WTC11 (cell line): Measurements from ENCODE around the gene CELF1. TPM values are rescaled to one million over a fixed set of nuclear protein-coding genes. Genes with fewer than 3 reads are reported as not detected.

Experiments used
- ATAC-seq: fragments of 200-7000 bp; cut with Tn5 transposase; 2 replicates; pipeline ENCODE4 v1.10.0; 2021; ENCODE audit warnings: mild to moderate bottlenecking, moderate library complexity
- CTCF ChIA-PET: fragments of 300-600 bp; sonication (Branson Sonifier 250); formaldehyde crosslinking; loops from one replicate; lab custom pipeline; 2021; ENCODE audit warnings: antibody characterized with exemption; lab: Charles Lee
- POLR2A ChIA-PET: fragments of 350-600 bp; sonication (Branson Sonifier 250); formaldehyde crosslinking; loops from one replicate; lab custom pipeline; 2021; ENCODE audit warnings: antibody characterized with exemption; lab: Charles Lee
- DNase-seq: peaks from one replicate; pipeline ENCODE4 v3.0.0; 2021; ENCODE audit warnings: low spot score
- H3K27ac Mint-ChIP-seq: 2 replicates; pipeline ENCODE4 v1.8.0; 2021; ENCODE audit warnings: mixed read lengths
- H3K27me3 Mint-ChIP-seq: 2 replicates; pipeline ENCODE4 v1.8.0; 2021; ENCODE audit warnings: low read depth, mild to moderate bottlenecking, moderate library complexity, mixed read lengths
- H3K36me3 Mint-ChIP-seq: 2 replicates; pipeline ENCODE4 v1.8.0; 2021; ENCODE audit warnings: mixed read lengths
- H3K4me1 Mint-ChIP-seq: 2 replicates; pipeline ENCODE4 v1.8.0; 2022; ENCODE audit warnings: mixed read lengths
- H3K4me3 Mint-ChIP-seq: 2 replicates; pipeline ENCODE4 v1.8.0; 2021; ENCODE audit warnings: mild to moderate bottlenecking, moderate library complexity, mixed read lengths
- H3K9me3 Mint-ChIP-seq: 2 replicates; pipeline ENCODE4 v1.8.0; 2021; ENCODE audit warnings: mixed read lengths
- ATF2 ChIP-seq: sonication (generic); formaldehyde crosslinking; IDR thresholded peaks from 2 replicates; pipeline ENCODE4 v1.8.1; 2022; ENCODE audit warnings: low read depth, missing genetic modification reagents, borderline replicate concordance
- CDX4 ChIP-seq: fragments of 250-450 bp; sonication (Bioruptor Pico); IDR thresholded peaks from 2 replicates; pipeline ENCODE4 v1.9.0; 2021; ENCODE audit warnings: moderate library complexity, mild to moderate bottlenecking, inconsistent platforms, borderline replicate concordance
- GRHL2 ChIP-seq: fragments of 250-450 bp; sonication (Bioruptor Pico); IDR thresholded peaks from 2 replicates; pipeline ENCODE4 v1.8.0; 2022; ENCODE audit warnings: mild to moderate bottlenecking, moderate library complexity; ENCODE audit not compliant: insufficient replicate concordance, severe bottlenecking
- JUN ChIP-seq: sonication (generic); formaldehyde crosslinking; IDR thresholded peaks from 2 replicates; pipeline ENCODE4 v1.8.0; 2023; ENCODE audit warnings: mild to moderate bottlenecking, missing genetic modification reagents
- MXD4 ChIP-seq: fragments of 250-450 bp; sonication (Bioruptor Pico); IDR thresholded peaks from 2 replicates; pipeline ENCODE4 v1.8.0; 2021; ENCODE audit warnings: mild to moderate bottlenecking, moderate library complexity, borderline replicate concordance
- NFATC4 ChIP-seq: fragments of 250-450 bp; sonication (Bioruptor Pico); IDR thresholded peaks from 2 replicates; pipeline ENCODE4 v1.9.0; 2021; ENCODE audit warnings: mild to moderate bottlenecking
- NFYB ChIP-seq: sonication (generic); formaldehyde crosslinking; conservative IDR thresholded peaks from 2 replicates; pipeline ENCODE4 v1.8.0; 2022; ENCODE audit warnings: low read depth, missing genetic modification reagents
- NR1H2 ChIP-seq: sonication (generic); formaldehyde crosslinking; IDR thresholded peaks from 2 replicates; pipeline ENCODE4 v1.9.0; 2021; ENCODE audit warnings: mild to moderate bottlenecking, moderate library complexity, missing genetic modification reagents
- PRRX2 ChIP-seq: fragments of 250-450 bp; sonication (Bioruptor Pico); IDR thresholded peaks from 2 replicates; pipeline ENCODE4 v1.8.0; 2021; ENCODE audit warnings: mild to moderate bottlenecking
- RELA ChIP-seq: sonication (generic); formaldehyde crosslinking; IDR thresholded peaks from 2 replicates; pipeline ENCODE4 v1.8.1; 2022; ENCODE audit warnings: missing genetic modification reagents, mild to moderate bottlenecking, borderline replicate concordance
- ZNF416 ChIP-seq: fragments of 250-450 bp; sonication (Bioruptor Pico); IDR thresholded peaks from 2 replicates; pipeline ENCODE4 v1.9.0; 2021; ENCODE audit warnings: mild to moderate bottlenecking, inconsistent platforms
- ZNF425 ChIP-seq: fragments of 250-450 bp; sonication (Bioruptor Pico); conservative IDR thresholded peaks from 2 replicates; pipeline ENCODE4 v1.9.0; 2021; ENCODE audit warnings: mild to moderate bottlenecking
- ZNF512 ChIP-seq: sonication (generic); formaldehyde crosslinking; IDR thresholded peaks from 2 replicates; pipeline ENCODE4 v1.8.1; 2022; ENCODE audit warnings: missing genetic modification reagents, borderline replicate concordance
- ZNF532 ChIP-seq: fragments of 250-450 bp; sonication (Bioruptor Pico); IDR thresholded peaks from 2 replicates; pipeline ENCODE4 v1.9.0; 2021; ENCODE audit warnings: mild to moderate bottlenecking, borderline replicate concordance
- ZNF671 ChIP-seq: fragments of 250-450 bp; sonication (Bioruptor Pico); IDR thresholded peaks from 2 replicates; pipeline ENCODE4 v1.8.0; 2021; ENCODE audit warnings: mild to moderate bottlenecking
- total RNA-seq: library from RNA; stranded (reverse); gene quantifications from 3 replicates; pipeline ENCODE4 v1.2.3, GENCODE V29; 2021
- TF ChIP-seq, protein P1 (sequence below): sonication (generic); formaldehyde crosslinking; IDR thresholded peaks from 2 replicates; pipeline ENCODE4 v1.8.0; 2023; ENCODE audit warnings: missing genetic modification reagents, mild to moderate bottlenecking, borderline replicate concordance
- TF ChIP-seq, protein P2 (sequence below): fragments of 250-450 bp; sonication (Bioruptor Pico); IDR thresholded peaks from 2 replicates; pipeline ENCODE4 v1.9.0; 2021; ENCODE audit warnings: mild to moderate bottlenecking
- TF ChIP-seq, protein P3 (sequence below): fragments of 250-450 bp; sonication (Bioruptor Pico); IDR thresholded peaks from 2 replicates; pipeline ENCODE4 v1.8.0; 2021; ENCODE audit warnings: mild to moderate bottlenecking

Gene CELF1
- total RNA-seq, 1 experiment from 2014 or later, result 177 TPM

DNA sequence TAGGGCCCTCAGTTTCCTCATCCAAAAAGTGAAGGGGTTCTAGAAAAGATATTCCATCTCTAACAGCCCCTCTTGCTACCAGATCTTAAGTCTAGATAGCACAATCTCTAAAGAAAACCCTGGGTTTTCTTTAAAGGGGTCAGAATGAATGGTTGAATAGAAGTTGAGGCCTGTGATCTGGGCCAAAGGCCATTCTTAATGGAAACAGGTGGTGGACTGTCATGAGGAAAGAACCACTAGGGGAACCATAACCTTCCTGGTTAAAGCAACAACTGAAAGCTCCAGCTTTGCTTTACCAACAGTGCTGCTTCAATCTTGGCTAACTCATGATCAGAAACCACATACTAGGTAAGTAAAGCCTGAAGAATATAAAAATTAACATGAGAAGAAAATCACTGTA lies 1.8 kb downstream of the CELF1 start (continued):
- TF ChIP-seq ZNF512 (no peak), GRHL2 (CRISPR knock-in tag) (no peak), NFATC4 (CRISPR knock-in tag) (no peak), PRRX2 (CRISPR knock-in tag) (no peak)
- TF ChIP-seq, protein P1, sequence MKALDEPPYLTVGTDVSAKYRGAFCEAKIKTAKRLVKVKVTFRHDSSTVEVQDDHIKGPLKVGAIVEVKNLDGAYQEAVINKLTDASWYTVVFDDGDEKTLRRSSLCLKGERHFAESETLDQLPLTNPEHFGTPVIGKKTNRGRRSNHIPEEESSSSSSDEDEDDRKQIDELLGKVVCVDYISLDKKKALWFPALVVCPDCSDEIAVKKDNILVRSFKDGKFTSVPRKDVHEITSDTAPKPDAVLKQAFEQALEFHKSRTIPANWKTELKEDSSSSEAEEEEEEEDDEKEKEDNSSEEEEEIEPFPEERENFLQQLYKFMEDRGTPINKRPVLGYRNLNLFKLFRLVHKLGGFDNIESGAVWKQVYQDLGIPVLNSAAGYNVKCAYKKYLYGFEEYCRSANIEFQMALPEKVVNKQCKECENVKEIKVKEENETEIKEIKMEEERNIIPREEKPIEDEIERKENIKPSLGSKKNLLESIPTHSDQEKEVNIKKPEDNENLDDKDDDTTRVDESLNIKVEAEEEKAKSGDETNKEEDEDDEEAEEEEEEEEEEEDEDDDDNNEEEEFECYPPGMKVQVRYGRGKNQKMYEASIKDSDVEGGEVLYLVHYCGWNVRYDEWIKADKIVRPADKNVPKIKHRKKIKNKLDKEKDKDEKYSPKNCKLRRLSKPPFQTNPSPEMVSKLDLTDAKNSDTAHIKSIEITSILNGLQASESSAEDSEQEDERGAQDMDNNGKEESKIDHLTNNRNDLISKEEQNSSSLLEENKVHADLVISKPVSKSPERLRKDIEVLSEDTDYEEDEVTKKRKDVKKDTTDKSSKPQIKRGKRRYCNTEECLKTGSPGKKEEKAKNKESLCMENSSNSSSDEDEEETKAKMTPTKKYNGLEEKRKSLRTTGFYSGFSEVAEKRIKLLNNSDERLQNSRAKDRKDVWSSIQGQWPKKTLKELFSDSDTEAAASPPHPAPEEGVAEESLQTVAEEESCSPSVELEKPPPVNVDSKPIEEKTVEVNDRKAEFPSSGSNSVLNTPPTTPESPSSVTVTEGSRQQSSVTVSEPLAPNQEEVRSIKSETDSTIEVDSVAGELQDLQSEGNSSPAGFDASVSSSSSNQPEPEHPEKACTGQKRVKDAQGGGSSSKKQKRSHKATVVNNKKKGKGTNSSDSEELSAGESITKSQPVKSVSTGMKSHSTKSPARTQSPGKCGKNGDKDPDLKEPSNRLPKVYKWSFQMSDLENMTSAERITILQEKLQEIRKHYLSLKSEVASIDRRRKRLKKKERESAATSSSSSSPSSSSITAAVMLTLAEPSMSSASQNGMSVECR, result no peak
- TF ChIP-seq, all 79 proteins: peak for 0

- Mint-ChIP-seq H3K27ac (peak overlapping the region; percentile 76), H3K4me1 (peaks cover 38% of the 10 kb centered on the region), H3K4me3 (no peak overlapping the region; the same call in 1 of the 2 replicates), H3K9me3 (no peaks in the 10 kb centered on the region), H3K36me3 (peaks cover 18% of the 10 kb centered on the region), H3K27me3 (no peaks in the 10 kb centered on the region)
- no peak for DNase-seq
- ChIA-PET POLR2A (no interaction called here), CTCF (interaction anchor here (1.0 to 1.7 kb wide), 2 partner anchors 18 to 35 kb away, joined by 3 to 9 read pairs; no protein-coding TSS in a partner anchor)
- ATAC-seq, result no peak
- TF ChIP-seq, protein P2, sequence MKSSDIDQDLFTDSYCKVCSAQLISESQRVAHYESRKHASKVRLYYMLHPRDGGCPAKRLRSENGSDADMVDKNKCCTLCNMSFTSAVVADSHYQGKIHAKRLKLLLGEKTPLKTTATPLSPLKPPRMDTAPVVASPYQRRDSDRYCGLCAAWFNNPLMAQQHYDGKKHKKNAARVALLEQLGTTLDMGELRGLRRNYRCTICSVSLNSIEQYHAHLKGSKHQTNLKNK, result no peak
- TF ChIP-seq ATF2 (no peak), NR1H2 (CRISPR knock-in tag) (no peak), JUN (CRISPR knock-in tag) (no peak), ZNF532 (no peak), RELA (CRISPR knock-in tag) (no peak), NFYB (no peak), ZNF671 (CRISPR knock-in tag) (no peak), MXD4 (CRISPR knock-in tag) (no peak), ZNF425 (CRISPR knock-in tag) (no peak), ZNF416 (CRISPR knock-in tag) (no peak), PRRX2 (CRISPR knock-in tag) (no peak), CDX4 (CRISPR knock-in tag) (no peak)
- TF ChIP-seq, protein P3, sequence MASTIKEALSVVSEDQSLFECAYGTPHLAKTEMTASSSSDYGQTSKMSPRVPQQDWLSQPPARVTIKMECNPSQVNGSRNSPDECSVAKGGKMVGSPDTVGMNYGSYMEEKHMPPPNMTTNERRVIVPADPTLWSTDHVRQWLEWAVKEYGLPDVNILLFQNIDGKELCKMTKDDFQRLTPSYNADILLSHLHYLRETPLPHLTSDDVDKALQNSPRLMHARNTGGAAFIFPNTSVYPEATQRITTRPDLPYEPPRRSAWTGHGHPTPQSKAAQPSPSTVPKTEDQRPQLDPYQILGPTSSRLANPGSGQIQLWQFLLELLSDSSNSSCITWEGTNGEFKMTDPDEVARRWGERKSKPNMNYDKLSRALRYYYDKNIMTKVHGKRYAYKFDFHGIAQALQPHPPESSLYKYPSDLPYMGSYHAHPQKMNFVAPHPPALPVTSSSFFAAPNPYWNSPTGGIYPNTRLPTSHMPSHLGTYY (CRISPR knock-in tag), result no peak
Observed at GRCh38 chr11:47550288-47551047, 2.5 kb downstream of the CELF1 start.
